Esophagus squamous epithelium (tissue), 5 donors: Measurements from ENCODE around the gene FOSL2. TPM values are rescaled to one million over a fixed set of nuclear protein-coding genes. Genes with fewer than 3 reads are reported as not detected.

Experiments used
- DNase-seq: peaks from one replicate; lab custom pipeline; 2025; lab: John Stamatoyannopoulos, UW
- H3K27ac ChIP-seq, 4 donors: fragments of 200-600 bp; sonication (generic); one replicate each; pipeline ENCODE4 v1.5.1; 2016 to 2019; ENCODE audit warnings: mild to moderate bottlenecking in 1 of 4
- H3K27me3 ChIP-seq, 4 donors: fragments of 200-600 bp; sonication (generic); 1 replicate in 3 of 4; 2 replicates in 1 of 4; pipeline versions ENCODE4 v1.5.1 to v1.6.0; 2017 to 2021; ENCODE audit warnings: antibody characterized with exemption in 1 of 4
- H3K36me3 ChIP-seq, 3 donors: fragments of 200-600 bp; sonication (generic); one replicate each; pipeline ENCODE4 v1.5.1; 2016 to 2019
- H3K4me1 ChIP-seq, 3 donors: fragments of 200-600 bp; sonication (generic); one replicate each; pipeline ENCODE4 v1.5.1; 2017 to 2019
- H3K4me3 ChIP-seq, 4 donors: fragments of 200-600 bp; sonication (generic); 1 replicate in 3 of 4; 2 replicates in 1 of 4; pipeline ENCODE4 v1.5.1; 2016 to 2019; ENCODE audit warnings: mild to moderate bottlenecking in 2 of 4, moderate library complexity in 1 of 4
- H3K9me3 ChIP-seq, 3 donors: fragments of 200-600 bp; sonication (generic); one replicate each; pipeline ENCODE4 v1.5.1; 2016 to 2019
- POLR2A ChIP-seq, 4 donors: fragments of 450-650 bp; IDR thresholded peaks; one replicate each; pipeline ENCODE4 v1.6.1; 2017; ENCODE audit warnings: antibody characterized with exemption in 4 of 4, mild to moderate bottlenecking in 4 of 4, moderate library complexity in 3 of 4
- WGBS, 2 donors: methylation state at CpG; one replicate each; pipeline ENCODE4 v1.1.5; 2018; 5-methylcytosine and 5-hydroxymethylcytosine counted together
- intact Hi-C: fragments of 100-400 bp; cut with DNase I; formaldehyde crosslinking; loops from one replicate; pipeline ENCODE4 v1.15.0; 2022
- total RNA-seq, 4 donors: library from RNA; depleted of rRNA; stranded (reverse); fragments of >200 nt; gene quantifications; one replicate each; pipeline ENCODE4 v1.1.0, GENCODE V29; 2016
- TF ChIP-seq, protein P1 (sequence below), 6 experiments: fragments of 450-650 bp in 4 of 6; fragments of 200-600 bp in 2 of 6; sonication (generic) in 2 of 6; IDR thresholded peaks; one replicate each; pipeline ENCODE4 v1.5.1; 2016 to 2019; ENCODE audit warnings: antibody characterized with exemption in 6 of 6, mild to moderate bottlenecking in 4 of 6, moderate library complexity in 4 of 6
- donor health status: DM: yes; HTN: yes; CAD: no.

The FOSL2 gene
- total RNA-seq, 4 donors from 2014 or later, result 100 to 234 (median 144) TPM

DNA sequence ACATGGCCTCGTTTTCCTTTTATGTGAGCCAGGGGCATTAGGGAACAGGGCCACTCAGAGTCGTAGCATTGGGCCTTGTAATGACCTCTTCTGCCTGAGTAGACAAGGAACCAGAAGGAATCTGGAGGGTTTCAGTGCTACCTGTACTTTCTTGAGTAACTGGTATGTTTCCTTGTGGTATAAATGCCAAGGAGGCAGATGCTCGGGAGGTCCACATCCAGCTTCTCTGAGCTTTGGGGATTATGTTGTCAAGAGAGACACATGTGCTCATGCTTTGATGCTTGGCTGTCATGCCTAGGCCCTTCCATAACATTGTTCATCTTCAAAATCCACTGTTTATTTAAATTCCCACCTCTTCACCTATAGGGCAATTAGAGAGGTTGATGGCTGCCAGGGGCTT is 26.3 kb downstream of the FOSL2 start:
- 75 to 87% methylated on average over 2 to 3 of the region's 3 CpGs for WGBS, 2 donors
- DNase-seq, result no peak

DNA sequence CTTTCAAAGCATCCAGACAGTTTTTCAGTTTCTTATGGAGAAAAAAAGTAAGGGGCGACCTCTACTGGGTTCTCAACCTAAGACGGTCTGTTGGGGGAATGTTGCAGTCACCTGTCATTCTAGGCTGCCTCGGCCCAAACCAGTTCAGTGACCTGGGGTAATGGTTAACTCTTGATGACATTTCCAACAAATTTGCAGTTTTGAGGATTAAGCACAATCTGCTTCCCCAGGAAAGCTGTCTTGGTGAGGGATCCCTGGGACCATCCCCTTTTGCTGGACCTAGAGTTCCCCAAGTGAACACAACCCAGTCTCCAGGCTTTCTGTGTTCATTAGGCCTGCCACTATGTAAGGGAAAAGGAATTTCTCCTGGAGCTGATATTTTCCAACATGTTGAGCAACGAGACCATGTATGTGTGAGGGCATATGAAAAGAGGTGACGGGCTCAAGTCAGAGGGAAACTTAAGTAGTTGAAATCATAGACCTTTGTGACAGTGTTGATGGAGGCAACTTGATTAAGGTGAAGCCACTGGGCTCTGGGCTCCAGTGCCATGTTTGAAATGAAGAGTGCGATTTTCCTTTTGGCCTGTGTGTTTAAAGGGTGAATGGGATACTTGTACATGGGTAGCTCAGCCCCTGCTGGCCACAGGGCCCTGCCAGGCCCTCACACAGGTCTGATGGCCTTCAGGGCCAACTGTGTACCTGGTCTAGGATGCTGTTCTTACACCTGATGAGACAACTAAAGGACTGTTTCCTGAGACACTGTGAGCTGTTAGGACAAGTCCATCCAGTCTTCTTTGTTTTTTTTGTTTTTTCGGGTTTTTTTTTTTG is 27.0 kb downstream of the FOSL2 start:
- no peak for DNase-seq
- peak overlapping the region in 2 of 4 donors; percentile 21 to 23 for H3K27ac ChIP-seq
- H3K27me3 ChIP-seq, result no peaks in the 10 kb centered on the region
- intact Hi-C loops, result no loop called here
- no peaks in the 10 kb centered on the region for H3K9me3 ChIP-seq
- H3K4me1 ChIP-seq, result peaks cover under 1 to 45% (median 5%) of the 10 kb centered on the region in 3 donors
- TF ChIP-seq, protein P1, sequence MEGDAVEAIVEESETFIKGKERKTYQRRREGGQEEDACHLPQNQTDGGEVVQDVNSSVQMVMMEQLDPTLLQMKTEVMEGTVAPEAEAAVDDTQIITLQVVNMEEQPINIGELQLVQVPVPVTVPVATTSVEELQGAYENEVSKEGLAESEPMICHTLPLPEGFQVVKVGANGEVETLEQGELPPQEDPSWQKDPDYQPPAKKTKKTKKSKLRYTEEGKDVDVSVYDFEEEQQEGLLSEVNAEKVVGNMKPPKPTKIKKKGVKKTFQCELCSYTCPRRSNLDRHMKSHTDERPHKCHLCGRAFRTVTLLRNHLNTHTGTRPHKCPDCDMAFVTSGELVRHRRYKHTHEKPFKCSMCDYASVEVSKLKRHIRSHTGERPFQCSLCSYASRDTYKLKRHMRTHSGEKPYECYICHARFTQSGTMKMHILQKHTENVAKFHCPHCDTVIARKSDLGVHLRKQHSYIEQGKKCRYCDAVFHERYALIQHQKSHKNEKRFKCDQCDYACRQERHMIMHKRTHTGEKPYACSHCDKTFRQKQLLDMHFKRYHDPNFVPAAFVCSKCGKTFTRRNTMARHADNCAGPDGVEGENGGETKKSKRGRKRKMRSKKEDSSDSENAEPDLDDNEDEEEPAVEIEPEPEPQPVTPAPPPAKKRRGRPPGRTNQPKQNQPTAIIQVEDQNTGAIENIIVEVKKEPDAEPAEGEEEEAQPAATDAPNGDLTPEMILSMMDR (IDR thresholded peaks at IDR 0.05), result no peak
- no peak for TF ChIP-seq POLR2A (IDR thresholded peaks at IDR 0.05)
- no peak overlapping the region for H3K4me3 ChIP-seq
- H3K36me3 ChIP-seq, result peaks cover 5 to 62% (median 19%) of the 10 kb centered on the region in 3 donors
- 71 to 78% methylated on average over 6 to 7 of the region's 7 CpGs for WGBS, 2 donors

More for the DNA sequence above, 26.3 kb downstream of the FOSL2 start:
- TF ChIP-seq POLR2A (IDR thresholded peaks at IDR 0.05), result no peak
- TF ChIP-seq, protein P1 (IDR thresholded peaks at IDR 0.05), result no peak
- no peak overlapping the region for H3K4me3 ChIP-seq
- no peaks in the 10 kb centered on the region for H3K27me3 ChIP-seq
- peak overlapping the region in 1 of 4 donors; percentile 2 for H3K27ac ChIP-seq
- H3K9me3 ChIP-seq, result no peaks in the 10 kb centered on the region
- intact Hi-C loops, result no loop called here
- H3K4me1 ChIP-seq, result peaks cover 7 to 45% (median 11%) of the 10 kb centered on the region in 3 donors
- peaks cover 12 to 68% (median 25%) of the 10 kb centered on the region in 3 donors for H3K36me3 ChIP-seq

DNA sequence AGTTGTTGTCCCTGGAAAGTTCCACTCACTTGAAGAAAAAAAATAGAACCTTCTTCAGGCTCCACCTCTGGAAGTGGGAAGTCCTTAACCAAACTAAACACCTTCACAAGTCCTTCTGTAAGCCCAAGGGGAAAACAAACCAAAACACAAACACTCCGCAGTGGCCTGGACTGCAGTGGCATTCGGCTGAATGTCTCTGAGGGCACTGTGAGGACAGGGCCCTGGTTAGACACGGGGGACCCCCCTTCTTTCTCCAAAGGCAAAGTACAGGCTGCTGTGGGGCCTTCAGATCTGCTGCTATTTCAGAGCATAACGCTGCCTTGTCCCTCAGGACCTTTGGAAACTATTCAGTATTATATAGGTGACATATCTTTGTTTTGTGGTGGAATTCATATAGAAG is 28.1 kb downstream of the FOSL2 start:
- no peaks in the 10 kb centered on the region for H3K9me3 ChIP-seq
- peaks cover 0 to 51% (median 8%) of the 10 kb centered on the region in 3 donors for H3K36me3 ChIP-seq
- H3K27me3 ChIP-seq, result no peaks in the 10 kb centered on the region
- WGBS, 2 donors, result 54 to 73% methylated on average over 3 to 4 of the region's 4 CpGs
- H3K4me1 ChIP-seq, result peaks cover 0 to 41% (median 4%) of the 10 kb centered on the region in 3 donors
- DNase-seq, result no peak
- H3K27ac ChIP-seq, result peak overlapping the region in 1 of 4 donors; percentile 19
- TF ChIP-seq, protein P1 (IDR thresholded peaks at IDR 0.05), result no peak
- TF ChIP-seq POLR2A (IDR thresholded peaks at IDR 0.05), result no peak
- intact Hi-C loops, result no loop called here
- no peak overlapping the region for H3K4me3 ChIP-seq

DNA sequence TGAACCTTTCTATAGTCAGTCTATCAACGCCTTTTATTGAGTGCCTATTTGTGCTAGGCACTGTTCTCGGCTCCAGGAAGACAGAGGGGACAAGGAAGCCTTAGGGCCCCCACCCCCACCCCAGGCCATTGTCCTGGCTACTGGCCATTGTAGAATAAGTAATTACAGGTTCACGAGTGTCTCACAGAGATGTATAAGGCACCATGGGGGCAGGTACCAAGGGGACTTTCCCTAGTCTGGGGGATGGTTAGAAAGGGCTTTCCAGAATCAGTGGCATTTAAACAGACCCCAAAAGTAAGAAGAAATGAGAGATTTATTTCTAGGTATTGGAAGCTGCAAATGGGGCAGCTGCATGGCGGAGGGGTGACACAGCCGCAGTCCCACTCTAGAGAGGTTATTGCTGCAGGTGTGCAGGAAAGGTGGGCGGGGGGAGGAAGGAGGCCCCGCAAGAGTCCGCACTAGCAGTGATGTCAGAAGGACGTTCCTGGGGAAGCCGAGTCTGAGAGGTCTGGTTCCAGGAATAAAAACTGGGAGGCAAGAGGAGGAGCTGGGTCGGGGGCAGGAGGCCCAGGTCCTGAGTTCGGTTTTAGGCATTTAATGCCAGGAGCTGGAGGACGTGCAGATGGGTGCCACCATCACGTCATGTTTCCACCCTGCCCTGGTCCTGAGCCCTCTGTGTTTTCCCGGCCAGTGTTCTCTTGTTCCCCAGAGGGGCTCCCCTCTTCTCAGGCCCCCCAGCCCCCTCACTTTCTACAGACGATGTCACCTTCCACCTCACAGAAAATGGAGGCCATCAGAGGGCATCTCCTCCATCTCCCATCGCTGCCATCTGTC is 30.5 kb downstream of the FOSL2 start:
- Histone ChIP-seq H3K4me1 (peaks cover 0 to 30% (median 4%) of the 10 kb centered on the region in 3 donors), H3K27ac (peak overlapping the region in 3 of 4 donors; percentile 28 to 69 (median 48)), H3K9me3 (no peaks in the 10 kb centered on the region), H3K27me3 (no peaks in the 10 kb centered on the region), H3K4me3 (no peak overlapping the region), H3K36me3 (peaks cover 0 to 27% (median 5%) of the 10 kb centered on the region in 3 donors)
- 62 to 65% methylated on average over 15 to 17 of the region's 17 CpGs for WGBS, 2 donors
- intact Hi-C loops, result no loop called here
- TF ChIP-seq, protein P1 (IDR thresholded peaks at IDR 0.05), result no peak
- TF ChIP-seq POLR2A (IDR thresholded peaks at IDR 0.05), result no peak
- no peak for DNase-seq
